GM10248 (cell line): ENCODE data around the gene POLA1.

Source experiments
- CTCF ChIA-PET: fragments of 300-600 bp; sonication (Branson Sonifier 250); formaldehyde crosslinking; extraction: SDS; loops from one replicate; lab custom pipeline; 2021; ENCODE audit warnings: antibody characterized with exemption; lab: Yijun Ruan, JAX
- POLR2A ChIA-PET: fragments of 350-650 bp; sonication (Branson Sonifier 250); formaldehyde crosslinking; extraction: SDS; loops from one replicate; lab custom pipeline; 2020; ENCODE audit warnings: antibody characterized with exemption; lab: Yijun Ruan, JAX
- DNase-seq: peaks from one replicate; pipeline ENCODE4 v3.0.0; 2012; ENCODE audit errors: extremely low spot score
- TF ChIP-seq, protein P1 (sequence below): IDR thresholded peaks from 2 replicates; pipeline ENCODE4 v1.5.1; 2012; ENCODE audit warnings: mild to moderate bottlenecking, low read depth; ENCODE audit errors: extremely low read depth, missing control alignments, control extremely low read depth

POLA1 gene

DNA sequence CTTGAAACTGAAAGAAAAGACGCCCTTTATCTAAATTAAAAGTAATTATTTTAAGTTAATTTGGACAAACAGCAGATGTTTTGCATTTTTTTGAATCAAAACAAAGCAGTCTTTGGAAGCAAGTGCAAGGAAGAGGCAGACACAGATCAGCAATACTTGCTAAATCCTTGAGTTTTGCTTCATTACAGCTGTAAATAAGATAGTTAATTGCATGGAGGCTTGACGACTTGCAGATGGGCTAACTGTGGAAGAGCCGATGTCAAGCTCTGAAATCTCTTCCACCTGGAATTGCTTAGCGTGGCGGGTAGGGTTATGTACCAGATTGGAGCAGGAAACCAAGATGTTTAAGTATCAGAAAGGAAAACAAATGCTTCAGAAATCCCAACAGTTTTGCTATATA, 148.8 kb downstream of the POLA1 start:
- TF ChIP-seq, protein P1, sequence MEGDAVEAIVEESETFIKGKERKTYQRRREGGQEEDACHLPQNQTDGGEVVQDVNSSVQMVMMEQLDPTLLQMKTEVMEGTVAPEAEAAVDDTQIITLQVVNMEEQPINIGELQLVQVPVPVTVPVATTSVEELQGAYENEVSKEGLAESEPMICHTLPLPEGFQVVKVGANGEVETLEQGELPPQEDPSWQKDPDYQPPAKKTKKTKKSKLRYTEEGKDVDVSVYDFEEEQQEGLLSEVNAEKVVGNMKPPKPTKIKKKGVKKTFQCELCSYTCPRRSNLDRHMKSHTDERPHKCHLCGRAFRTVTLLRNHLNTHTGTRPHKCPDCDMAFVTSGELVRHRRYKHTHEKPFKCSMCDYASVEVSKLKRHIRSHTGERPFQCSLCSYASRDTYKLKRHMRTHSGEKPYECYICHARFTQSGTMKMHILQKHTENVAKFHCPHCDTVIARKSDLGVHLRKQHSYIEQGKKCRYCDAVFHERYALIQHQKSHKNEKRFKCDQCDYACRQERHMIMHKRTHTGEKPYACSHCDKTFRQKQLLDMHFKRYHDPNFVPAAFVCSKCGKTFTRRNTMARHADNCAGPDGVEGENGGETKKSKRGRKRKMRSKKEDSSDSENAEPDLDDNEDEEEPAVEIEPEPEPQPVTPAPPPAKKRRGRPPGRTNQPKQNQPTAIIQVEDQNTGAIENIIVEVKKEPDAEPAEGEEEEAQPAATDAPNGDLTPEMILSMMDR = no peak
- POLR2A ChIA-PET = no interaction called here
- no peak for DNase-seq
- CTCF ChIA-PET = interaction anchor here (0.9 kb wide), 1 partner anchor 10 kb away, joined by 3 read pairs; no protein-coding TSS in a partner anchor

DNA sequence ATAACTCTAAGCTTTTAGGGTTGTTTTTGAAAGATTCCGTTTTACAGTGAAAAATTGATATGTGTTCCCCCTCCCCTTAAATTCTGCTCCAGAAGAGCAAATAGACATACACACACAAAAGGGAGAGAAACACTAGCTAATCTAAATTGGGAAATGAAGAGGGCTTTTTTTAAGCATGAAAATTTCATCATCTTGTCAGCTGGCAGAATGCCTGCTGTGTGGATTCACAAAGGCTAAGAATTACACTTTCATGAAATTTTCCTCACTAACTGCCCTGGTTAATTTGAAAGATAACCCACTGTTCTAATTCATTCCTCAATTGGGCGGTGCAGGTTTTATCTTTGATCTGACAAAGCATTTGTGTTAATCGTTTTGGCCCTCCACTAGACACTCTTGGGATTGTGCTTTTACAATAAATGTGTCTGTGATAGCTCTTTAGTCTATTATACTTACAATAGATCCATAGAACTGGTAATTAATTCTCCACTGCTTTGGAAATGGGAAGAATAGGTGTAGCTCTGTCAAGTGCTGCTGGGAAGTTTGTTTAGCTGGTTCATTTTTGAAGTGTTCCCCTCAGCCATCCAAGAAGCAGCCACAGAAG, 152.9 kb downstream of the POLA1 start:
- ChIA-PET CTCF (interaction anchor here (1.1 to 1.9 kb wide), 4 partner anchors 9 to 84 kb away, joined by 3 to 5 read pairs (median 4); no protein-coding TSS in a partner anchor), POLR2A (no interaction called here)
- no peak for DNase-seq
- TF ChIP-seq, protein P1 = no peak

DNA sequence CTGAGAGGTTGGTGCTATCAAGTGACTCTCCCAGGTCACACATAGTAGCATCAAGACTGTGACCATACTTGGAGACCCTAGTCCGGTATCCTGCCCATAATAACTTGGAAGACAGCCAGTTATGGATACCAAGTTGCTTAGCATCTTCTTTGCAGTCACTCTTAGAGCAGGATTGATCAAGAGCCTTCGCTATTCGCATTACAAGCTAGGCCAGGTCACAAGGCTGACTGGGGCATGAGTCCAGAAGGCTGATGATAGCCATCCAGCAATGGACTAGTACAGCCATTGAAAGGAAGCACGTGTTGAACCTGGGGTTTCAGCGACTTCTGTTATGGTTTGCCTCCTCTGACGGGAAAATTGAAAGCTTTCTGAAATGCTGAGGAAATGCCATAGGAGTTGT, 157.6 kb downstream of the POLA1 start:
- TF ChIP-seq, protein P1 = no peak
- POLR2A ChIA-PET = no interaction called here
- CTCF ChIA-PET = interaction anchor here (2.2 kb wide), 1 partner anchor 12 kb away, joined by 10 read pairs; no protein-coding TSS in a partner anchor
- DNase-seq = no peak

- ChIA-PET POLR2A (no interaction called here), CTCF (interaction anchor here (1.1 to 2.2 kb wide), 4 partner anchors 9 to 13 kb away, joined by 3 to 10 read pairs (median 4); no protein-coding TSS in a partner anchor)
- TF ChIP-seq, protein P1 = no peak
- no peak for DNase-seq
Measured at GRCh38 chrX:24851780-24852179, 158.1 kb downstream of the POLA1 start.

- TF ChIP-seq, protein P1 = no peak
- CTCF ChIA-PET = interaction anchor here (1.4 to 1.5 kb wide), 2 partner anchors 8 to 12 kb away, joined by 3 to 4 read pairs; no protein-coding TSS in a partner anchor
- POLR2A ChIA-PET = no interaction called here
- DNase-seq = no peak
Measured at GRCh38 chrX:24858004-24858746, 164.5 kb downstream of the POLA1 start.

- TF ChIP-seq, protein P1 = no peak
- CTCF ChIA-PET = interaction anchor here (1.5 kb wide), 2 partner anchors 9 to 21 kb away, joined by 4 to 6 read pairs; no protein-coding TSS in a partner anchor
- POLR2A ChIA-PET = no interaction called here
- no peak for DNase-seq
Measured at GRCh38 chrX:24859211-24859841, 165.6 kb downstream of the POLA1 start.
